SK-N-SH treated with all-trans-retinoic acid at 6 μM for 48 hours (cell line): ENCODE measurements around the gene EIF2B4.

Experiments
- BACH2 ChIP-seq: fragments of 250-450 bp; sonication (Bioruptor Pico); IDR thresholded peaks from 2 replicates; pipeline ENCODE4 v1.9.0; 2021; ENCODE audit warnings: mild to moderate bottlenecking, borderline replicate concordance
- CSDC2 ChIP-seq: fragments of 250-450 bp; sonication (Bioruptor Pico); IDR thresholded peaks from 2 replicates; pipeline ENCODE4 v1.5.0; 2020; ENCODE audit warnings: mild to moderate bottlenecking, moderate library complexity
- ESRRG ChIP-seq: fragments of 250-450 bp; sonication (Bioruptor Pico); IDR thresholded peaks from 2 replicates; pipeline ENCODE4 v1.6.1; 2021; ENCODE audit warnings: mild to moderate bottlenecking
- GLIS3 ChIP-seq: fragments of 250-450 bp; sonication (Bioruptor Pico); IDR thresholded peaks from 2 replicates; pipeline ENCODE4 v1.5.0; 2020; ENCODE audit warnings: mild to moderate bottlenecking, moderate library complexity
- OSR1 ChIP-seq: fragments of 250-450 bp; sonication (Bioruptor Pico); IDR thresholded peaks from 2 replicates; pipeline ENCODE4 v1.8.0; 2022; ENCODE audit warnings: moderate library complexity, mild to moderate bottlenecking, inconsistent platforms
- PATZ1 ChIP-seq: fragments of 250-450 bp; sonication (Bioruptor Pico); IDR thresholded peaks from 2 replicates; pipeline ENCODE4 v1.8.0; 2020; ENCODE audit warnings: mild to moderate bottlenecking, moderate library complexity, borderline replicate concordance
- RARB ChIP-seq: fragments of 250-450 bp; sonication (Bioruptor Pico); IDR thresholded peaks from 2 replicates; pipeline ENCODE4 v1.8.0; 2021; ENCODE audit warnings: mild to moderate bottlenecking, moderate library complexity
- SNAI2 ChIP-seq: fragments of 250-450 bp; sonication (Bioruptor Pico); IDR thresholded peaks from 2 replicates; pipeline ENCODE4 v1.5.0; 2020; ENCODE audit warnings: mild to moderate bottlenecking, moderate library complexity
- TCF4 ChIP-seq: fragments of 250-450 bp; sonication (Bioruptor Pico); IDR thresholded peaks from 2 replicates; pipeline ENCODE4 v1.8.0; 2021; ENCODE audit warnings: mild to moderate bottlenecking, moderate library complexity, borderline replicate concordance
- TOX ChIP-seq: fragments of 250-450 bp; sonication (Bioruptor Pico); IDR thresholded peaks from 2 replicates; pipeline ENCODE4 v1.8.0; 2021; ENCODE audit warnings: mild to moderate bottlenecking, moderate library complexity, borderline replicate concordance
- ZFP3 ChIP-seq: fragments of 250-450 bp; sonication (Bioruptor Pico); IDR thresholded peaks from 2 replicates; pipeline ENCODE4 v1.5.0; 2020; ENCODE audit warnings: mild to moderate bottlenecking, moderate library complexity
- ZFP30 ChIP-seq: fragments of 450-650 bp; formaldehyde crosslinking; IDR thresholded peaks from 2 replicates; pipeline ENCODE4 v1.5.0; 2022; ENCODE audit warnings: mild to moderate bottlenecking, moderate library complexity
- ZNF565 ChIP-seq: fragments of 450-650 bp; formaldehyde crosslinking; conservative IDR thresholded peaks from 2 replicates; pipeline ENCODE4 v1.5.0; 2020; ENCODE audit warnings: low read depth, mild to moderate bottlenecking, moderate library complexity
- ZNF8 ChIP-seq: fragments of 450-650 bp; formaldehyde crosslinking; IDR thresholded peaks from 2 replicates; pipeline ENCODE4 v1.5.0; 2020; ENCODE audit warnings: mild to moderate bottlenecking, moderate library complexity

GRCh38 chr2:27323596-27324285 is 46.4 kb downstream of the EIF2B4 start:
- TF ChIP-seq ESRRG (CRISPR knock-in tag) = no peak
- no peak for TF ChIP-seq ZNF565 (CRISPR knock-in tag)
- no peak for TF ChIP-seq TOX (CRISPR knock-in tag)
- 0 out of 2 replicates have a peak, but pooled peaks have one; percentile 15 for TF ChIP-seq SNAI2 (CRISPR knock-in tag)
- TF ChIP-seq CSDC2 = no peak
- TF ChIP-seq ZFP30 (CRISPR knock-in tag) = no peak
- no peak for TF ChIP-seq ZNF8 (CRISPR knock-in tag)
- TF ChIP-seq BACH2 (CRISPR knock-in tag) = no peak
- no peak for TF ChIP-seq OSR1 (CRISPR knock-in tag)
- no peak for TF ChIP-seq ZFP3 (CRISPR knock-in tag)
- TF ChIP-seq RARB = no peak
- no peak for TF ChIP-seq PATZ1 (CRISPR knock-in tag)
- no peak for TF ChIP-seq TCF4 (CRISPR knock-in tag)
- TF ChIP-seq GLIS3 (CRISPR knock-in tag) = no peak
